ENCODE data around the gene PTPN4.

DNA sequence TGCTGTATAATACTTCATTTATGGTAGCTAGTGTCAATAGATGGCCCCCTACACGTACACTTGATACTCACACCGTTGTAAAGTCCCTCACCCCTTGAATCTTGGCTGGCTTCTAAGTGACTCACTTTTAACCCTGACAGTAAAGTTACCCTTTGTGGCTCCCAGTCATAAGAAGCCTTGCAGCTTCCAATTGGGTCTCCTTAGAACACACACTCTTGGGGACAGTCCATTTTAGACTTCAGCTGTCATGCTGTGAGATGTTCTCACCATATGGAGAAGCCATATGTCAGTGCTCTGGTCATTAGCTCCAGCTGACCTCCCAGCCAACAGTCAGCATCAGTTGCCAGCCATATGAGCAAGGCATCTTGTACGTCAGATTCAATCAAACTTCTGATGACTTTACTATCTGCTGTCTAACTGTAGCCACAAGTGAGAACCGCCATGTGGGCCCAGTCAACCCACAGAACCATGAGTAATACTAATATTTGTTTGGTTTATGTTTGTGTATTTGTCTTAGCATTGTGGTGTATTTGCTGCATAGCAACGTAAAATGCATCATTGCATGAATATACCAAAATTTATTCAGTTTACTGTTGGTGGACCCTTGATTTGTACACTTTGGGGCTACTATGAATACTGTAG is 68.3 kb downstream of the PTPN4 start:
- TF ChIP-seq EP300 (IDR thresholded peaks at IDR 0.05), result no peak
- TF ChIP-seq, protein P1, sequence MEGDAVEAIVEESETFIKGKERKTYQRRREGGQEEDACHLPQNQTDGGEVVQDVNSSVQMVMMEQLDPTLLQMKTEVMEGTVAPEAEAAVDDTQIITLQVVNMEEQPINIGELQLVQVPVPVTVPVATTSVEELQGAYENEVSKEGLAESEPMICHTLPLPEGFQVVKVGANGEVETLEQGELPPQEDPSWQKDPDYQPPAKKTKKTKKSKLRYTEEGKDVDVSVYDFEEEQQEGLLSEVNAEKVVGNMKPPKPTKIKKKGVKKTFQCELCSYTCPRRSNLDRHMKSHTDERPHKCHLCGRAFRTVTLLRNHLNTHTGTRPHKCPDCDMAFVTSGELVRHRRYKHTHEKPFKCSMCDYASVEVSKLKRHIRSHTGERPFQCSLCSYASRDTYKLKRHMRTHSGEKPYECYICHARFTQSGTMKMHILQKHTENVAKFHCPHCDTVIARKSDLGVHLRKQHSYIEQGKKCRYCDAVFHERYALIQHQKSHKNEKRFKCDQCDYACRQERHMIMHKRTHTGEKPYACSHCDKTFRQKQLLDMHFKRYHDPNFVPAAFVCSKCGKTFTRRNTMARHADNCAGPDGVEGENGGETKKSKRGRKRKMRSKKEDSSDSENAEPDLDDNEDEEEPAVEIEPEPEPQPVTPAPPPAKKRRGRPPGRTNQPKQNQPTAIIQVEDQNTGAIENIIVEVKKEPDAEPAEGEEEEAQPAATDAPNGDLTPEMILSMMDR (IDR thresholded peaks at IDR 0.05), result no peak
- no peak for TF ChIP-seq POLR2A (IDR thresholded peaks at IDR 0.05)

Measured in tibial nerve (tissue), 4 donors.